GM19452 (cell line): ENCODE results near the gene SPA17.

Experiments used
- ATAC-seq: cut with Tn5 transposase; IDR thresholded peaks from one replicate; pipeline ENCODE4 v1.9.1; 2021; ENCODE audit not compliant: unreplicated experiment

The SPA17 gene

DNA sequence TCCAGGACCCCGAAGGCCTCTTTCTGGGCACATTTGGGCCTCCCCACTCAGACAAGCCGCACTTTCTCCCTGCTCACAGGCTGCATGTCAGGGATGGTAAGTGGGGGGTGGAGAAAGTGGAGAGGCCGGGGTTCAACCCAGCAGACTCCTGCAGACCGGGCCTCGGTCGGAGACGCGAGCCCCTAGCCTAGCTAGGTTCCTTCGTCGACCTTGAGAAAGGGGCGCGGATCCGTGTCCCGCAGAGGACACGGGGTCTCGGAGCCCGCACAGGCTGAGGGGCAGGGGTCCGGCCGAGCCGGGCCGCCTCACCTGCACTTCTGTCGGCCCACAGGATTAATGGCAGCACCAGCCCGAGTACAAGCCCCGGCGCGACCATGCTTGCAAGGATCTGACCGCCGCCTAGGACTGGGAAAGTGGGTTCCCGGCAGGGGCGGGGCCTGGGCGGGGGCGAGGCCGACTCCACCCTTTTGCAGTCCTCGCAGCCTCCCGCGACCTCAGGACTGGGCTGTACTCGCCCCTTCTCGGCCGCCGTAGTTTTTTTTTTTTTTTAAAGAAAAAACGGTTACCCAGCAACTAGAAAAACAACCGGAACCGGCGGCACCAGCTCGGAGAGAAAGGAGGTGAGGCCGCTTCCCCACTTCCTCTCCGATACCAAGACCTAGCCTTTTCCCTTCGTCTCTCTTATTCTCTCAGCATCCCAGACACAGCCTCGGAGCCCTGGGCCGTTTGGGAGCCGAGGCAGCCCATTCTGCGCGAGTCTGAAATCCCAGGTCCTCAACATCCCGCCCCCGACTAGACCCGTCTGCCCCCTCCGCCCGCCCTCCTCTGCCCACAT lies at the start of gene SPA17, which contains the start of gene SIAE:
Gene SPA17 (plus strand): TSS at position 572 of the 835 bp plus-strand sequence. CDS start 1,361 bp downstream, outside the sequence.
Gene SIAE (minus strand): TSS at position 407 of the 835 bp plus-strand sequence. CDS start 31 bp downstream, at position 376.
- ATAC-seq = peak; percentile 86

DNA sequence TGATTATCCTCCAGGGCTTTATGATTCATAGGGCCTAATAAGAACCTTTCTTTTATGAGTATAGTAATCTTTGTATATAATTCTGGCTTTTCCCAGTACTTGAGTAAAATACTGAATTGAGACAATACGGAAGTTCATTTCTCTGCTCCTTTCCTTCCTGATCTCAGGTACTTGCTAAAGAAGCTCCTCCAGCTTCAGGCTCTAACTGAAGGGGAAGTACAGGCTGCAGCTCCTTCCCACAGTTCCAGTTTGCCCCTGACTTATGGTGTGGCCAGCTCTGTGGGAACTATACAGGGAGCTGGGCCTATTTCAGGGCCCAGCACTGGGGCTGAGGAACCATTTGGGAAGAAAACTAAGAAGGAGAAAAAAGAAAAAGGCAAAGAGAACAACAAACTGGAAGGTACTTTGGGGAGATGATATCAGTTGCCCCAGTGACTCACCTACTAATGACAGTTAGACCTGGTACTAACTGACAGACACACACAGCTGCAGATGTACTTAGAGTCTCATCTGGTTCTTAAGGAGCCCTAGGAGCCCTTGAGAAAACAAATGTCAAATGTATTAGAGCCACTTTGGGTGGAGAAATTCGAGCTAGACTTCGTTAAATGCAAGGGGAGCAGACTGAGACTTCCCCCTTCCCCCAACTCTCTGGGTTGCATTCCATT lies 48.1 kb upstream of the SPA17 start:
- no peak for ATAC-seq

DNA sequence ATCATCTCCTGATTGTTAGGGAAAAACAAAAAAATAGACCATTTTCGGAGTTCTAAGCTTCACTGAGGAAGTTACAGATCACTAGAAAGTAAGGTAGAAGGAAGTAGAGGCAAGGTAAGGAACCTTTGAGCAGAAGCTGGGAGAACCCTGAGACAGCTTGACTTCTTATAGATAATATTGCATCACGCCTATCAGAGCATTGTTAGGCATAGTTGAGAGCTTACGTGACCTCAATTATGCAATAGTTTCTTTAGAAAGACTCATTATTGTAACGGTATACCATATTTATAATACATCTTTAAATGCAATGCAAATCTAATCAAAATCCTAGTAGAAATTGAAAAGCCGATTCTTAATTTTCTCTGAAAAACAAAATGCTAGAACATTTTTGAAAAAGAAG lies 46.2 kb upstream of the SPA17 start:
- ATAC-seq = no peak

DNA sequence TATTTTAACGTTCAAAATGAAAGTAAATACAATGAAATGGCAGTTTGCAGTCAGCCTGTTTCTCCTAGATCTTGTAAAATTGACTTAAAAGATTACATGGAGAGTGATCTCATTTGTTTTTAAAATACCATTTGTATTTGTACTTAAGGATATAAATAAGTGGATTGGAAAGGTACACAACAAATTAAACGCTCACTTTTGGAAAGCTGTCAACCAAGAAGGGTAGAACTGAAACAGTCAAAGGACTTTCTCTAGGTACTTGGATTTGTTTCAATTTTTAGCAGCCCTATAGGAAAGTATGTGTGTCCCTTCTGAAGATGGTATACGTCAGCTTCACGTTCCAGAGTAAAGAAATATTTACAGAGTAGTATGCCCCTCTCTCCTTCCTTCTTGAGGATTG lies 43.7 kb upstream of the SPA17 start:
- ATAC-seq = no peak

DNA sequence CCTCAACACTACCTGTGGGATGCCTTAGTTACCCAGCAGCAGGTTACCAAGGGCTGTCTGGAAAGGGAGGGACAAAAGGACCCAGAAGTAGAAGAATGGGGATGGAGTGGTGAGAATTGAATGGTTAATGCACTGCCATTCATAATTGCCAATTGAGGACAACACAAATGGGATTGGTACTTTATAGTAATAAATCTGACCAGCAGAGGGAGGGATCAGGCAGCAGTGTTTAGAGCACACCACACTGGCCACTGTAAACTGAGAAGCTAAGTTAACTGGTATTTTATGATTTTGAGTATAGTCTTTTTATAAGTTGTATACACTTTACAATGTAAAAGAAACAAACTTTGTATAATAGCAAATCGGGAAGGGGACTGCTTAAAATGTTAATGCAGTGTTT lies 40.3 kb upstream of the SPA17 start:
- no peak for ATAC-seq

DNA sequence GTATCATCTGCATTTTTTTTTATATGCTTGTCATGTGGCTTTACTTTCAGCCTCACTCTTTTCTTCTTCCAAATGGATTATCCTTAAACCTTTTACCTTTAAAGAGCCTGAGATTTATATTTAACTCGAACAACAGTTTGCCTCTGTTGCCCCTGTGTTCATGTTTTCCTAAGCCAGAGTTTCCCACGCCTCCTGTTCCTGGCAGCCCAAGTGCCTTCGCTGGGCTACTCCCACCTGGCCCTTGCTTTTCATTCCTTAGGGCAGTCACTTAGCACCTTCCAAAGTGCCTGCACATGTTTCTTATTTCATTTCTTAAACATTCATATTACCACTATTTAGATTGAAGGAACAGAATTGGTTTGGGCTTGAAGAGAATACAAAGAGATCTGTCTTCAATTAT lies 37.8 kb upstream of the SPA17 start:
- ATAC-seq = no peak

DNA sequence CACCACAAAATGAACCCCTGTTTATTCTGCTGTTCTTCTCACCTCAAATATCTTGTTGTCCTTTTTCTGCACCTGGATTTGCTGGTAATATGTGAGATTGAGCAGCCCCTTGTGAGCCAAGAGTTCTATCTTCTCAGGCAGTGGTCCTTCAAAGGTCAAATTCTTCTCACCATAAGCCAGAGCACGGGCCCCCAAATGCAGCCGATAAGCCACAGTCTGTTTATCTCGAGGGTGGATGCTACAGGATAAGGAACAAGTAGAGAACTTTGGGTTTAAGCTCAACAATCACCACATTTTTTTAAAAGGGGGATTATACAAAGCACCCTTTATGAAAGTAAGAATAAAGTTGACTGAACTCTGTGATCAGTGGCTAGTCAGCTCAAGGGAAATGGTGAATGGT lies 35.2 kb upstream of the SPA17 start:
- ATAC-seq = no peak

DNA sequence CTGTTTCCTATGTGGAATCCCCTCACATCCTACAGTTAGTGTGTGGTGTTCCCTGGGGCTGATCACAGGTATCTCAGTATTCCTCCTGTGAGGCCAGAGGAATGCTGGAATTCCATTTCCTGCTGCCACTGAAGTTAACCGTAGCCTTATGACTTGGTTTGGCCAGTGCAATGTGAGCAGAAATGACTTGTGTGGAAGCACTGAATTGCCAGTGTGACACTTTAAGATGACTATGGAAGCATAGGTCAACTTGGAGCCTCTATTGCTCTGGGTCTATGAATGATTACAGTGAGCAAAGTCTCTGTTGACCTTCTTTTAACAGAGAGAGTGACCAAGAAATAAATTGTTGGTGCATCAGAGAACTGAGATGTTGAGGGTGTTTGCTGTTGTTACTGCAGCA lies 34.5 kb upstream of the SPA17 start:
- no peak for ATAC-seq

DNA sequence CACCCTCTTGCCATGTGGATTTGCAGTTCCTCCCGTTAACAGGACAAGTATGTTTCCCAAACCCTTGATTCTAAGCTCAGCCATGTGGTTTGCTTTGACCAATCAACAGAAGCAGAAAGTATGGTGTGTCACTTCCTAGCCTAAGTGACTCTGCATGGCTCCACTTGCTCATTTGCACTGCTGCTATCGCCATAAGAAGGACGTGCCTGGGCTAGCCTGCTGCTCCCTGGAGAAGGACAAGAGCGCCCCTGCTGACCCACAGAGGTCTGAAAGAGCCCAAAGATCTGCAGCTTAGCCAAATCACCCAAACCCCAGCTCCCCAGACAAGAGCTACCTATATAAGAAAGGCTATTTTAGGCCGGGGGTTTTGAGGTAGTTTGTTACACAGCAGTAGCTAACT lies 33.0 kb upstream of the SPA17 start:
- ATAC-seq = no peak

DNA sequence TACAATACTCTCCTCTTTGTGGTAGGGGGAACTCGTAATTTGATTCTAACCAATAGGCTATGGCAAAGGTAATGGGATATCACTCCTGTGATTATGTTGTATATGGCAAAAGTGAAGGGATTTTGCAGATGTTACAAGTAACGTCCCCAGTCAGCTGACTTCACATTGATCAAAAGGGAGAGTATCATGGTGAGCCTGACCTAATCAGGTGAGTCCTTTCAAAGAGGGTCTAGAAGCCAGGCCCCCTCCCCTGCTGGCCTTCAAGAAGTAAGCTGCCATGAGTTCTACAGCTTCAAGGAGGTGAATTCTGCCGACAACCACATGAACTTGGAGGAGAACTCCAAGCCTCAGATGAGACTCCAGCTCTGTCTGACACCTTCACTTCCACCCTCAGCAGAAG lies 31.1 kb upstream of the SPA17 start:
- no peak for ATAC-seq

DNA sequence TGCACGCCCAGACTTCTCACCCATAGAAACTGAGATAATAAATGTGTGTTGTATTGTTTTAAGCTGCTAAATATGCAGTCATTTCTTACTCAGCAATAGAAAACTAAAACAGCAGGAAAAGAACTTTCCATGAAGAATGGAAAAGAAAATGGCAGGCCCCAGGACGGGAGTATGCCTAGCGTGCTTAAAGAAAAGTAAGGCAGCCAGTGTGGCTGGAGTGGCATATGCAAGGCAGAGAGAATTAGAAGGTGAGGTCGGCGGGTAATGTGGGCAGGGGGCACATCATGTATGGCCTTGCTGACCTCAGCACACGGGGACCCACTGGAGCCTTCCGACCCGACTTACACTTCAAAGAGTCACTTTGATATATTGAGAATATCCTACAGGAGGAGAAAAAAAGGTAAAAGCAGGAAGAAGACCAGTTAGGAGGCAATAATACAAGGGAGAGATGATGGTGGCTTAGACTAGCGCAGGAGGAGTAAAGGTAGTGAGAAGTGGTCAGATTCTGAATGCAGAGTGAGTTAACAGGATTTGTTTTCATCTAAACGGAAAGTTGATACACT lies 30.6 kb upstream of the SPA17 start:
- ATAC-seq = no peak

DNA sequence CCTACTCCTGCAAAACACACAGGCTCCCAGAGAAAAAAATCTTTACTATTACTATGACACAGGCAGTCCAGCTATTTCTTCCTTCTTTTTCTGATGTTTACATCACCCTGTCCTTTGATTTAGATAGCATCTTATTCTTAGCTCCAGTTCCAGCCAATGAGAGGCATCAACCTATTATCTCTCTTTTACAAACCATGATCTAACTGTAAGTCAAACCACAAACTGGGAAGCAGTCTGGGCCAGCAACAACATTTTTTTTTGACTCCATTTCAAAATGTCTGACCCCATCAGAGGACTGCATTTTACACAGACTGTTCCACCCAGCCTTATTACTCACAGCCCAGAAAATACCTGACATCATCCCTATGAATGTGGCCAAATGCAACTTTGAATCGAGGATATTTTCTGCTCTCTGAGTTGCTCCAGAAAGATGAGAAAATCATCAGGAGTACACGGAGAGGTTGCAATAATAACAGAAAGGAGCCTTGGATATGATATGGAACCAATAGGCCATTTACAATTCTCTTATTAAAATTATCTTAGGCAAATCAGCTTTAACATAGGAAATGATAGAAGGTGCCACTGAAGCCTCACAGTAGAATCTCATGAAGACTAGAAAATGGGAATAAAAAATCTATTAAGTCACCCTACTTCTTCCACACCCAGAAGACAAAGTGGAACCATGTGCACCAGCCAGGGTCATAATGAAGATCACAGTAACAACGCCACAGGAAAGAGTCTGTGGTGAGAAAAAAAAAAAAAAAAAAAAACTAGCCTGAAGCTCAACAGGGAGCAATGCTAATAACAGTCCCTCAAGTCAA lies 29.9 kb upstream of the SPA17 start:
- ATAC-seq = no peak

DNA sequence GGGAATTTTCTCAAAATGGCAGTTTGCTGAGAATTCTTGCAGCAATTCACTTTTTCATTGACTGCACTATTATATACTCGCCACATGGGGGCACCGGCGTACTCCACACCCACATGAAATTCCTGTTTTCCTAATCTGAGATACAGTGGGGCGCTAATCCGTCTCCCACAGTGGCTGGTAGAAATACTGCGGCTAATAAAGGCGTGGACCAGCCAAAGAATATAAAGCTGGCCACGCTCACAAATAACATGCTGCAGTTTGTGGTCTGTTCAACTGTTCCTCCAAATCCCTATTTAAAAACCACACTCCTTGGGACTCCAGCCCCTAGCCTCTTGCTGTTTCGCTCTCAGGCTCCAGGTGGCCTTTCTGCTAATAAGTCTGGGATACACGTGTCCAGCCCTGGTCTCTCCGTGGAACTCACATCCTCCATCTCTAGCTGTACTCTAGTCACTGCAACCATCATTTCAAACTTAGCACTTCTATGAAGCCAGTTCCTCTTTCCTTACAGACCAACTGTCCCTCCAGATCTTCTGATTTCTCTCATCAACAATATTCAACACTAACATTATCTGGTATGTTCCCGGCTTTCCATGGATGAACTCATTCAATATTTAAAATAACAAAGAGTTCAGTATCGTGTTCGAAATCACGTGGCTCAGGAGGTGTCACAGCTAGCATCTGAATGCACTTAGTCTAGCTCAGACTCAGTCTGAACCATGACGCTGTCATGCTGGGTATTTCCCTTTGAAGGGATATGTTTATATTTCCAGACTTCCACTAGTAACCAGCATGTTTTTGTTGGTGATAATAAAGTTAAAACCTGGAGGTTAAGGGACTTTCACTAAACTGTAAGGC lies 29.1 kb upstream of the SPA17 start:
- peak; percentile 58 for ATAC-seq

DNA sequence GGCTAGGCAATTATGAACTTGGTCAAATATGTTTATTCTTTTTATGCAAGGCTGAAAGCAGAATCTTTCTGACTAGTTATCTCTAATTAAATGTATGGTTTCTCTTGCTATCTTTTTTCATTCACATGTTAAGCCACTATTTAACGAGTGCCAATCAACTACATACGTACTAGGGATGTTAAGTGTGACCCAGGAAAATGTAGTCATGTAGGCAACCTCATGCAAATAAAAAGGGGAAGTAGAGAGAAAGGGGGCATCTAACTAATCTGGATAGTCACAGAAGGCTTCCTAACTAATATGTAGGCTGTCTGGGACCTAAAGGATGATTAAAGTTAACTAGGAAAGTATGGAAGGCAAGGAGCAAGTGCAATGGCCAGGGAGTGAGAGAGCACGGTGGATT lies 27.6 kb upstream of the SPA17 start:
- ATAC-seq = no peak

DNA sequence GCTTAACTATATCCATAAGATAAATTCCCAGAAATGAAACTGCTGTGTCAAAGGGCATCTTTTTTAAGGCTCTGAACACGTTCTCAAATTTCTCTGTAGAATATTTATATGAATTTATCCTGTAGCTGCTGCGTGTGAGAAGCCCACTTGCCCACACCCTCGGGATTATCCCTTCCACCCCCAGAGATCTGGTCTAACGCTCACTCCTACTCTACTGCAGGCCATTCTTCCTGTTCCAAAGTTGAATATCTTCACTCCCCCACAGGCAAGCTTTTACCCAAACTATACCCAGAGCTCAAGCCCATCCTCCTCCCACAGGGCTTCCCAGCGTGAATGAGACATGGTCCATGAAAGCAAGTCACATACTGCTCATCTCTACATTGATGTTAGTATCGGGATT lies 25.1 kb upstream of the SPA17 start:
- ATAC-seq = no peak

DNA sequence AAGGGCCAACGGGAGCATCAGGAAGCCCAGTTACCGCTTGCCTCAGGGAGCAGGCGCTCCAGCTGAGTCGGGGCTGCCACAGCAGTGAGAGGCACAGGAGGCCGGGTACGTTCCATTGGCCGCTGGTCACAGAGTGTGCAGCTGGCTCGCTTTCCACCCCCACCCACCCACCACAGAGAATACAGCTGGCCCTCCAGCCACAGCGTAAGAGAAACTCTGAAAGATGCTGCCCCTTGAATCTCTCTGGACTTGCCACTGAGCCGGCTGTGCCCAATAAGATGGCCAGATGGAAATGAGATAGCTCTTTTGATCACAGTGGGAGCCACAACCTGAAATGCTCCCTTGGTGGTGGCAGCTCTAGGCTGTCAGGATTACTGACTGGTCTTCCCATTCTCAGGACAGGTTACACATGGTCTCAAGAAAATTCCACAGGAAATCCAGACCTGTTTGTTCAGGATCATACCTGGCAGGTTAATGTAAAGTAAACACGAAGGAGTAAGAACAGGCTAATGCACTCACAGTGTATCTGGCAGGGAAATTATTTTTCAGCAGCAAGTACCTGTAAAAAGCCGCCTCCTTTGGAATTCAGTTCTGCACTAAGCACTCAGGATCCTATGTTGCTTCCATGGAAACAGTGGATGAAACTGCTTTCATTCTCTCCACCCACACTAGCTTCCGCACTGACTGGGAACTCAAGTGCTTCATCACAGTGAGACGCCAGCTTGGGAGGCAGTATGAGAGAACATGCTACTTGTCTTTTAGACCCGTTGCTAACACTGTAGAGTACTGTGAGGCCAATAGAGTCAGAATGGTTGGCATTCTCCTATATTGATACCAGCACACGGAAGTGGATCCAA lies 16.7 kb upstream of the SPA17 start:
- ATAC-seq = no peak

DNA sequence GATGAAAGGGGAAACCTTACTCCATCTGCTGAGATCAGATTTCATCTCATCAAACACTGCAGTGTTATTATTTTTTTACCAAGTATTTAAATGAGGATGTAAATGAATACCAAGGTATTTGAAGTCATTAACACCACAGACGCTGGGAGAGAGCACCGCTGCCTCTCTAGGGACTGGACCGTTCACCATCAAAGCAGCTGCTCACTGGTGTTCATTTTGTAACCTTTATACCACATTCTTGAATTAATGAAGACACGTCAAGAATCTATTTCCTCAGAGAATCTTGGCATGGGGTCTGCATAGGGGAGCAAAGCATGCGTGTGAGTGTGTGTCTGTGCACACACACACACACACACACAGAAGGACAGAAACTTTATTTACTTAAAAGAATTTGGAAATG lies 15.8 kb upstream of the SPA17 start:
- ATAC-seq = no peak

DNA sequence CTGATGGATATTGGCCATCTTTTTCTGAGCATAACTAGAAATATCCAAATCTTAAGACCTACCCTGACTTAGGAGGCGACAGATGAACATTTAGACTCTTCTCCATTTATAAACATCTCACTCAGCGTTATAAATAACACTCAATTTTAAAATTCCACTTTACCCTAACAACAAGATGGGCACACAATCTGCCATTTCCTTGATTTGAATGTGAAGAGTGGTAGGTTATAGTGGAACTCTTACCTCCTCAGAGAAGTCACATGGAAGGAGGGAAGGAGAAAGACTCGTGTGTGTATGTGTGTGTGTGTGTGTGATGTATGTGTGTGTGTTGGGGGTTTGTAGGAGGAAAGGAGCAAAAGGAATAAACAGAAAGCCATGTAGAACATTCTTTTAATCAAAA lies 15.2 kb upstream of the SPA17 start:
- no peak for ATAC-seq

DNA sequence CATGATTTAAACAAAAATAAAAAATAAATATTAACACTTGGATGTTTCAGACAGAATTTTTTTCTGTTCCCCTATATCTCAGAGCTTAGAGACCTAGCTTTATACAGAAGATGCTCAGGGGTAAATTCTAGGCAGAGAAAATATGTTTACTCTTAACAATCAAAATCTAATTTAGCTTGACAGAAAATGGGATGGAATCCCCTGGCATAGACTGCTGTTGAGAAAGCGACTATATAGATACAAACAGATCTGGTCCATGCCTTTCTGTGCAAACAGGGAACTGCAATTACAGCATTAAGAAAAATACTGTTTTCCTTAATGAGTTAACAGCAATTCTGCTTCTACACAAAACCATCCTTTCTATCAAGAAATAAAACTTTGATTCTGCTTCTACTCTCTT lies 14.7 kb upstream of the SPA17 start:
- no peak for ATAC-seq
